GM13976 (cell line): ENCODE results near the gene PALMD.

Experiments
- DNase-seq: peaks from one replicate; pipeline ENCODE4 v3.0.0; 2012; ENCODE audit warnings: low spot score
- CTCF ChIP-seq: IDR thresholded peaks from 2 replicates; pipeline ENCODE4 v1.5.1; 2012; ENCODE audit warnings: borderline replicate concordance, mild to moderate bottlenecking; ENCODE audit not compliant: insufficient read depth; ENCODE audit errors: extremely low read depth, missing control alignments, control extremely low read depth
- in situ Hi-C: fragments of 300-500 bp; cut with MboI; formaldehyde crosslinking; loops from one replicate; pipeline ENCODE4 v1.12.0; 2022; ENCODE audit warnings: low sequenced_read_pairs, mixed read lengths, inconsistent platforms; ENCODE audit not compliant: unreplicated experiment

The PALMD gene

GRCh38 chr1:99726407-99726806, 80.5 kb downstream of the PALMD start:
- no peak for DNase-seq
- TF ChIP-seq CTCF = no peak
- in situ Hi-C loops = no loop called here

- no peak for DNase-seq
- in situ Hi-C loops = no loop called here
- no peak for TF ChIP-seq CTCF
Measured at GRCh38 chr1:99726818-99727217, 80.9 kb downstream of the PALMD start.

GRCh38 chr1:99727575-99728185, 81.8 kb downstream of the PALMD start:
- no peak for TF ChIP-seq CTCF
- in situ Hi-C loops = no loop called here
- no peak for DNase-seq

- no peak for TF ChIP-seq CTCF
- DNase-seq = no peak
- in situ Hi-C loops = no loop called here
Measured at GRCh38 chr1:99728494-99729235, 82.8 kb downstream of the PALMD start.

GRCh38 chr1:99731384-99731783, 85.5 kb downstream of the PALMD start:
- TF ChIP-seq CTCF = no peak
- DNase-seq = no peak
- in situ Hi-C loops = no loop called here

GRCh38 chr1:99735852-99736251, 89.9 kb downstream of the PALMD start:
- in situ Hi-C loops = no loop called here

More at GRCh38 chr1:99735852-99736251, 89.9 kb downstream of the PALMD start:
- DNase-seq = no peak
- no peak for TF ChIP-seq CTCF
